Measurements from ENCODE around the gene MUSK.
"Not testable (repeated sequence)": the region's sequence is repeated elsewhere in the genome, so short reads cannot be mapped to it uniquely, and the experiment has no call there.

MUSK gene

GRCh38 chr9:110765926-110766325, 97.3 kb downstream of the MUSK start:
- no peak for DNase-seq

DNA sequence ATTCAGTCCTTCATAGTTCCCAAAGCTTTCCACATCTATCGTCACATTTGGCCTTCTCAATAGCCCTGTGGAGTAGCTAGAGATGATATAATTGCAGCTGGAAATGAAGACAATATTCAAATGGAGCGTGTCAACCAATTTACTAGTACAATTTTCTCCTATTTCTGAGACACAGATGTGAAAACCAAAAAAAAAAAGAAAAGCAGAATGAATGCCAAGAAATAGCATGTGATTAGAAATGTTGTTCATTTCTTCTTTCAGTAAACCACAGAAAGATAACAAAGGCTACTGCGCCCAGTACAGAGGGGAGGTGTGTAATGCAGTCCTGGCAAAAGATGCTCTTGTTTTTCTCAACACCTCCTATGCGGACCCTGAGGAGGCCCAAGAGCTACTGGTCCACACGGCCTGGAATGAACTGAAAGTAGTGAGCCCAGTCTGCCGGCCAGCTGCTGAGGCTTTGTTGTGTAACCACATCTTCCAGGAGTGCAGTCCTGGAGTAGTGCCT, 99.0 kb downstream of the MUSK start:
- DNase-seq: no peak

GRCh38 chr9:110768886-110769285, 100.3 kb downstream of the MUSK start:
- DNase-seq: no peak

DNA sequence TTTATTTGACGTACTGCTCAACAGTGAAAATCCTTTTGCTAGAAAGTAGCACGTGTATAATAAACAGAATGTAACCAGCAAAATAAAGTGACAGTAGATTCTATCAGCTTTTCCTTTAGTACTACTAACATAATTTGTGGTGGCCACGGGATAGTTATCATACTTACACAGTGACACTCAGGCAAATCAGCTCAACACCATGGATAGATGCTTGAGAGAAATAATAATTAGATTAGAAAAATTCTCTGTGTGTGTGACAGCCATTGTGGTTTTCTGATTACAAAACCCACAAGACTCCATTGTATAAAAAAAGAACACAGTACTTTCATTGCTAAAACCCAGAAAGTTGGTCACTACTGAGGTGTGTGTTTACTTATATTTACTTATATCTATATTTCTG, 101.1 kb downstream of the MUSK start:
- DNase-seq: no peak

DNA sequence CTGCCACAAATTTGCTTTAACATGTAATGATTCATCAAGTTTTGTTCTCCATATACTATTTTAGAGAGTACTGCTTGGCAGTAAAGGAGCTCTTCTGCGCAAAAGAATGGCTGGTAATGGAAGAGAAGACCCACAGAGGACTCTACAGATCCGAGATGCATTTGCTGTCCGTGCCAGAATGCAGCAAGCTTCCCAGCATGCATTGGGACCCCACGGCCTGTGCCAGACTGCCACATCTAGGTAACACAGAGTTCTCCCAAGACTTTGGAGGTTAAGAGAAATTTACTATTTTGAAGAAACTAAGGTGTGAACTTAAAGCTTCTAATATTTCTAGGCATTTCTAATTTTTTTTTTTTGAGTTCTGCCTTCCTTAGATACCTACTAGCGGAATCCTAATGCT, 107.1 kb downstream of the MUSK start:
- no peak for DNase-seq

DNA sequence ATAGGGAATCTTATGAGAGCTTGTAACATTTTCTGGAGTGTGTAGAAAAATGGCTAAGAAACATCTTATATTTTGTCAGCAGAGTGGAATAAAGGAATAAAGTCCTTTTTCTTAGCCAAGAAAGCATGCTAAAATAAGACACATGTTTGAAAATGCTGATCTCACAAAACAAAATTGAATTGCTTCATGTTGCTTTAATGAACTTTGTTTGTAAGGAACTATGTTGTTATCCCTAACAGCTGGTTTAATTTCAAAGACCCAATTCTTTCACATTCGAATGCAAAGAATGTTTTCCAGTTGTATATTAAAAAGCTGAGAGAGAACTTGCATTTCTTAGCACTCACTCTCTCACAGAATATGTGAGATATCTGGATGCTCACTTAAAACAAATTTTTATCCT, 107.6 kb downstream of the MUSK start:
- DNase-seq: no peak

DNA sequence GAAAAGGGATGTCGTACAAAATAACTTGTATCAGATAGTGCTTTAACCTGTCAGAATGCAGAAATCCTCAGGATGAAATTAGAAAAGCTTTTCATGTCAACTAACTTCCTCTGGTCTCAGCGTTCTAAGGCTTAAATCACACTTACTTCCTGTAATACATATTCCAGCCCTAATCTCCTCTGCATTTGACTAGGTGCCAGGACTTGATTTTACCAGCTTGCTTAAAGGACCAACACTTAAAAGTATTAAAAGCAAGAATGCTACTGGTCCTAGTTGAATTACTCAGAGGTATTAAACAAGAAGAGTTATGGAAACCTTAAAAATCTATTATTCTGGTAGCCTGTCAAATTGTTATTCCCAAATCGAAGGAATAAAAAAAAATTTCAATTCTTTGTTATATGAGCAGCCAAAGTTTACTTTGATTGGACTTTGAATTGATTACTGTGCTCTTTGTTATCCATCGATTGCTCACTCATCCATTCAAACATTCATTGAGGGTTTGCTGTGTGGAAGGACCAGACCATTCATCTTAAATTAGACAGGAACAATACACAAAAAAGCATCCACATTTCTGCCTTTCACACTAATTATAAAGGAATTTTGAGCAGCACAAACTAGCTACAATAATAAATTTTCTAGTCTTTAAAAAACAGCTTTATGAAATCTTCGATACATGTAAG, 108.7 kb downstream of the MUSK start:
- DNase-seq: no peak

DNA sequence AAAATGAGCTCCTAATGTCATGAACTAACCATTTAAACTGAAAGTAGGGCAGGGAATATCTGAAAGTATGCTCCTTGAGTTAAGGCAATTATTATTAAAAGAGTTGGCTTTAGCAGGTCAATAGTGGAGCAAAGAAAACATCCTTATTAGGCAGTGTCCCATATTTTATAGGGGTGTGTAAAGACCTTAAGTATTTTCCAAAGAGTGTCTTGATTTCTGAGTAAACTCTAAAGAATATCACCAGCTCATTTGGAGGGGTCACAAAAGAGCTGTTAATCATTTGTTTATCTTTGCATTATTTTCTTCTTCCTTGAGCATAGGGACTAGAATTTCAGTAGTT, 109.3 kb downstream of the MUSK start:
- no peak for DNase-seq

DNA sequence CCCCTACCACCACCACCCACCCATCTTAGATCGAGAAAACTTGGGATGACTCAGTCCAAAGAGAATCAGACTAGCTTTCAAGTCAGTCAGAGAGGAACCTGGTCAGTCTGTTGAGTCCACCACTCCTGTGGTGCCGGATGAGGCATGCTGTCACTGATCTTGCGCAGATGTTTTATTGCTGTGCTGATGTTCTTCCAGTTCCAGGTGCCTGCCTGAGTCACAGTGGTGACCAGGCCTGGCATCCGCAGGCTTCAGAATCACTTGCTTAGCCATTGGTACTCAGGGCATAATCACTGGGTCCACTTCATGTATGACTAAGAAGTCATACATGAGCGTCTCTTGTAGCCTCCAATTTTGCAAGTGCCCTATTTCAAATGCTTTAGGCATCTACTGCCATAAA, 114.1 kb downstream of the MUSK start:
- no peak for DNase-seq

DNA sequence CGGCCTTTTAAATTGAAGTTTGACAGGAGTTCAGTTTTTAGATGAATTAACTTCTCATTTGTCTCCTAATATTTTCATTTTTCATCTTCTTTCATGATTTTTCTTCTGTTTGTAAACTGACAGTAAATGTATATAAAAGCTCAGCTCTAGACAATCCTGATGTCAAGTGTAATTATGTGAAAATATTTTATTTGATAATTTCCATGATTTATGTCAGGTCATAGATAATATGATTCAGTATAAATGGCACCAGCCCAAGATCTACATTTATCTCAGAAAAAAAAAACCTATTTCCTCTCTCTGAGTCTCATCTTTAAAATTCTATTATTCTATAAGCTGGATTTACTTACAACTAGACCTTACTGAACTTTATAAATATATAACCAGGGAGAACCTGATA, 115.7 kb downstream of the MUSK start:
- DNase-seq: no peak

DNA sequence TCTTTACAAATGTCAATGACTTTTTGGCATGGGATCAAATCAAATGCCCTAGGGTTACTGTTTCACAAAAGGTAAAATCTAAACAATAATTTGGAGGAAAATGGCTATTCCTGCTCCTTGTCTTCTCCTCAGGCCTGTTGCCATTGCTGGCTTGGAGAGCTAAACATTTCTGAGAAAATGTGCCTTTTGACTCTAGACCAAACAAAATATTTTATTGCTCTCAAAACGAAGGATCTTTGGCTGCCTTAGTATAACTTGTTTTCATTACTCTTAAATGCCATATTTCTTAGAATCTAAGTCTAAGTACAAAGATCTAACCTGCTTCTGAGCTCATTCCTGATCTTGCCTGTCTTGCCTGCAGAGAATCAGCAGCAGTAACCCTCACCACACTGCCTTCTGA, 116.6 kb downstream of the MUSK start:
- DNase-seq: no peak

DNA sequence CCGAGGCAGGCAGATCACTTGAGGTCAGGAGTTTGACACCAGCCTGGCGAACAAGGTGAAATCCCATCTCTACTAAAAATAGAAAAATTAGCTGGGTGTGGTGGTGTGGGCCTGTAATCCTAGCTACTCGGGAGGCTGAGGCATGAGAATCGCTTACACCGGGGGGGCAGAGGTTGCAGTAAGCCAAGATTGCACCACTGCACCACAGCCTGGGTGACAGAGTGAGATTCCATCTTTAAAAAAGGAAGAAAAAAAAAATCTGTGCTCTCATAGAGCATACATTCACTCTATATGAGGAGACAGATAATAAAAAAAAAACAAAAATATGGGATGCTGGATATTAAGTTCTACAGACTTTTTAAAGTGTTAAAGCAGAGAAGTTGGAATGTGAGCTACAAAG, 119.8 kb downstream of the MUSK start:
- not testable (repeated sequence) for DNase-seq

DNA sequence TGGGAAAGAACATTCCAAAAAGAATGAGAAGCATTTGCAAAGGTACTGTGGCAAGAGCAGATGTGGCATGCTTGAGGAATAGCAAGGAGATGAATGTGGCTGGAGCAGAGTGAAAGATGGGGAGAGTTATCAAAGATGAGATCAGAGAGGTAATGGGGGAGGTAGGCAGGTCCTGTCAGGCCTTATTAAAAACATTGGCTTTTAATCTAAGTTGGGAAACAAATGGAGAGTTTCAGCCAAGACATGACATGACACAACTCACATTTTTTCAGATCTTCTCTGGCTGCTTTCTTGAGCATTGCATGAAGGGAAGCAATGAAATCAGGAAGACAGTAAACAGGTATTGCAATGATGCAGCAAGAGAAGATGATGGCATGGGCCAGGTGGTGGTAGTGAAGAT, 120.3 kb downstream of the MUSK start:
- DNase-seq: no peak

DNA sequence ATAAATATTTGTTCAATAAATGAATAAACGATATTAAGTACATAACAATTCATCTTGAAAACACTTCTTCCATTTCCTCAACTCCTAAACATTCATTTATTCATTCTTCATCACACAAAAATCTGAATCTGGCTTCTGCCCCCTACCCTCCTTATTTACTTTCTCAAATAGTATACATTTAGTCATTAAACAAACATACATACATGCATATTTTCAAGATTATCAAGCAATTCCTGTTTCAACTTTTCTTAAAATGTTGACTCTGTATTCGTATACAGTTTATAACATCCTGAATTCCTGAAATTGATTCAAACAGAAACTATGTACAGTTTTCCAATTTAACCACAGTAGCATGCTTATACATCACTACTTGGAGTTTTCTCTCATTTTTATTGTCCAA, 129.0 kb downstream of the MUSK start:
- no peak for DNase-seq

DNA sequence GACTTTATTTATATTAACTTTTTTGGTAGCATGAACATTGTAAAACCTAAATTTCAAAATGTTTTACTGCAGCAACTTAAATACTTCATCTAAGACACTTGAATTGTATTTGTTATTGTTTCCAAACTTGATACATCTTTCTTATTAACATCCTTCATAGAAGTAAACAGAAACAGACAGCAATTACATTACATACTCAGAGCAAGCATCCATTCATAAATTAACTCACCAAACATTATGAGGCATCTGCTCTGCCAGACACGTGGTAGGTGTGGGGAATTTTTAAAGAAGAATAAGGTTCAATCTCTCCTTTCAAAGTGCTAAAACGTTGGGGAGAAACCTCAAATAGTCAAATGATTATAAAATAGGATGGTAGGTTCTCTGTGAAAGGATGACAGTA, 130.8 kb downstream of the MUSK start:
- DNase-seq: no peak

GRCh38 chr9:110801426-110801825, 132.8 kb downstream of the MUSK start:
- DNase-seq: no peak

DNA sequence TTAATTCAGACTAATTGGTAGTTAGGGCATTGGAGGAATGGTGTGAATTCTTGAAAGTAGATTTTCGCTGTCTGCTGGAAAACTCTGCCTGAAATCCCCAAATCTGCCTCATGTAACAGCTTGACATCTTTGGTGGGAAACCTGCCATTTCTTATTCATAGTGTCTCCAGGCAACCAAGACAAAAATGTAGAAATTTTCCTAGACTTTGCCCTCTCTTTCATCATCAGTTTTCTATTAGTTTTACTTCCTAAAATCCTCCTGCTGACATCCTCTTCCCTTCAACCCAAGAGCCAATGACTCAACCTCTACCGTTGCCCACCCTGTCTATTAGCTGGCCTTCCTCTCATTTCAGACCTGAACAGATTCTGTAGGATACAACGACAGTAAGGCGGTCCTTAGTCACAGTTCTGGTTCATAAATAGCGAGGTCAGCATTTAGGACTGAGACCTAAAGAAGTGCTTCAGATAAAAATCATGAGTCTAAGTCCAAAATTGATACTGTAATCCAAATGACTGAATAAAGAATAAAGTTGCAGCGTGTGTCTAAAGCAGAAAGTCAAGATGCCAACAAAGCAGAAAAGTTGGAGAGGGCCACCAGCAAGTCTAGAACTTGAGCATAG, 133.9 kb downstream of the MUSK start:
- DNase-seq: no peak

DNA sequence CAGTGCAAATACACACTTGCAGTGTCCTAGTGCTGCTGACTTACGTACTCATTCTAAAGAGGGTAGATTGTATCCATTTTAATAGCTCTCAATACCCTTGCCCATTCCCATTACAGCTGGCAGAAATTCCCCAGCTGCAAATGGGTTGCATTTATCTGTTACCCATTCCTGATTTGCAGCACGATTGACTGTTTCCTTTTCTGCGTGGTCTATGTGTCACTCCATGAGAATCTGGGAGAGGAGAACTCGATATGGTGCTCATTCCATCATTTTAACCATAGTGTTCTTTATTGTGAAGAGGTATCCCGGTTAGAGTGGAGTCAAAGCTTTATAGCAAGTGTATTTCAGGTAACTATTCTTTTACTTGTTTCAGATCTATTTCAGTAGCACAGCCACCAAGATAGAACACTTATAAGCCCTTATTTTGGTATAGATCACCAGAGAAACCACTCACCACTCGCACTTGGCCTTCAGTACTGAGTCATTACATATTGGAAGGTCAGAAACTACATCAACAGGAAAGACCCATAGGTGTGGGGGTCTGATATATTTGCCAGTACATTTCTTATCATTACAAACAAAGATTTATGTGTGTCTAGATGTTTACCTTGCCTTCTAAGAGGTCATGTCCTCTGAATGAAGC, 139.5 kb downstream of the MUSK start:
- no peak for DNase-seq

DNA sequence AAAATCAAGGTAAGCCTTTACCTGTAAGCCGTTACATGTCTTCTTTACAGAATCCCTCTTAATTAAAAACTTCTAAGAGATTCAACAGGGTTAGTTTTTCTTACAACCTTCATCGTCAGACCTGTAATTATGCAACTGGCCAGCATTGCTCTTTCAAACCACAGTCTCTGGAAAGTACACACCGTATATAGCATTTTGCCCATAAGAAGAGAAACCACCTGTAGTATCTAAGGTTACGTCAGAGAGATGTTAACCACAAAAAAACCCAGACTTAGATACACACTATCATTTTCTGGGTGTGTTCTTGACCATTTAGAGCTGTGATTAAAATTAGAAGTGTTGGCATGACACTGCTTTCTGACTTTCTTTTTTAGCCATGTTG, 140.0 kb downstream of the MUSK start:
- no peak for DNase-seq

DNA sequence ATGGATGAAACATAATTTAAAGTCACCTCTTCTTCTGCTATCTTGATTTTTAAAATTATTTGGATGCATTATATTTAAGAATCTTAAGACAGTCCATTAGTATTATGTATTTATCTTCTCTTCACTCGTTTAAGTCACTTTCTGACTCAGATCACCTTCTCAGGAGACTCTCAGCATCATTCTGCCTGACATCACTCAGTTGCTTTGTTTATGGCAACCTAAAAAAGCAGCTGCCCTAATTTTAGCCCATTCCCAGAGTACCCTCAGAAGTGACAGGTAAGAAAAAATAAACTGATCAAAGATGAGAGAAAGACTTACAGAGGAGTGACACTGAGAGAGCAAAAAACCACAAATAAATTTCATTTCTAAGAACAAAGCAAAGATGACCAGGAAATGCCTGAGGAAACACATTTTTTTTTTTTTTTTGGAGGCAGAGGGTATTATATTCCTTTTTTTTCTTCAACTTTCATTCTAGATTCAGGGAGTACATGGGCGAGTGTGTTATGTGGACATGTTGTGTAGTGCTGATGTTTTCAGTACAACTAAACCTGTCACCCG, 140.5 kb downstream of the MUSK start:
- no peak for DNase-seq

DNA sequence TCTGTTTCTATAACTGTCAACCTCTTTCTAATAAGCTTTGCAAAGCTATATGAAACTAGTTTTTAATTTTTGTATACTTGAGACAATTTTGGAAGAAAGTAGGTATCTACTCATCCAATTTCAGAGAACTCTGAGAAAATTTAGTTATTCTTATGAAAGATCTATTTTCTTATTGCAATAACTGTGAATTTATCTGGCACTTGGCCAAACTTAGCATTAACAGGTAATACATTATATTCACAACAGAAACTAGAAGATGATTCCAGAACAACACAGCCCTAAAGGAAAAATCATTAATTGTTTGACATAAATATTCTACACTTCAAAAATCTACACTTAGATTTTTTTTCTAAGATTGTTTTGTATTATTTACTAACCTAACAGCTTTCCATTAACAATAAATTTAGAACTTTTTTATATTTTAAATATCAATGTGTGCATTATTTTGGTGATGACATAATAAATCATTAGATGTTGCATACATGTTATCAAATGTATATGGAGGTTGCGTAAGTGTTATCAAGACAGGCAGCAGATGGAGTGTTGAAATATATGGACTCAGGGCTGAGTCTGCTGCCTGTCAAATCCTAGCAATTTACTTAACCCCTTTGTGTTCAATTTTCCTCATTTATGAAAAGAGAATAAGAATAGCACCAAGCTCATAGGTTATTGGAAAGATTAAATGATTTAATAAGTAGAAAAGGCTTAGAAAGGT, 141.8 kb downstream of the MUSK start:
- no peak for DNase-seq

GRCh38 chr9:110812886-110813285, 144.3 kb downstream of the MUSK start:
- DNase-seq: no peak

- no peak for DNase-seq
These were observed 145.6 kb downstream of the MUSK start for GRCh38 chr9:110814159-110814558.

- DNase-seq: no peak
These were observed 146.8 kb downstream of the MUSK start for GRCh38 chr9:110815361-110815760.
